CD4-positive, alpha-beta T cell (primary cell): ENCODE results near the gene PPM1F. TPM values are rescaled to one million over a fixed set of nuclear protein-coding genes. Genes with fewer than 3 reads are reported as not detected.

Source experiments
- ATAC-seq: fragments of 200-7000 bp; cut with Tn5 transposase; one replicate; pipeline ENCODE4 v1.10.0; 2022; ENCODE audit warnings: mild to moderate bottlenecking; ENCODE audit not compliant: poor library complexity
- CTCF ChIA-PET: fragments of 350-600 bp; sonication (Branson Sonifier 250); formaldehyde crosslinking; loops from one replicate; lab custom pipeline; 2021; ENCODE audit warnings: antibody characterized with exemption, inconsistent platforms; lab: Charles Lee
- POLR2A ChIA-PET: fragments of 350-600 bp; sonication (Branson Sonifier 250); formaldehyde crosslinking; loops from one replicate; lab custom pipeline; 2021; ENCODE audit warnings: antibody characterized with exemption, inconsistent platforms; lab: Charles Lee
- DNase-seq, 14 experiments: peaks; one replicate each; pipeline ENCODE4 v3.0.0-alpha.2; 2013 to 2020; ENCODE audit warnings: mixed read lengths in 2 of 14
- H3K27ac ChIP-seq, 2 donors: one replicate each; pipeline versions ENCODE4 v1.5.1 to v1.7.0; 2013; ENCODE audit warnings: low read length in 2 of 2, low read depth in 1 of 2, mild to moderate bottlenecking in 1 of 2
- H3K27me3 ChIP-seq, 2 experiments: 1 replicate in 1 of 2; 2 replicates in 1 of 2; pipeline versions ENCODE4 v1.6.1 to v1.7.0; 2013; ENCODE audit warnings: low read length in 2 of 2, control low read depth in 1 of 2, mild to moderate bottlenecking in 1 of 2, moderate library complexity in 1 of 2; ENCODE audit not compliant: insufficient read depth in 2 of 2, control insufficient read depth in 1 of 2
- H3K36me3 ChIP-seq: one replicate; pipeline ENCODE4 v1.6.1; 2013; ENCODE audit warnings: low read length, control low read depth; ENCODE audit not compliant: insufficient read depth
- H3K4me1 ChIP-seq: one replicate; pipeline ENCODE4 v1.6.1; 2013; ENCODE audit warnings: low read length, control low read depth; ENCODE audit not compliant: insufficient read depth
- H3K4me3 ChIP-seq: one replicate; pipeline ENCODE4 v1.5.1; 2013; ENCODE audit warnings: mild to moderate bottlenecking, low read length, moderate library complexity
- H3K9me3 ChIP-seq, 2 experiments: 1 replicate in 1 of 2; 2 replicates in 1 of 2; pipeline versions ENCODE4 v1.6.1 to v1.7.0; 2013; ENCODE audit warnings: low read length in 2 of 2, mild to moderate bottlenecking in 2 of 2, control low read depth in 1 of 2, moderate library complexity in 1 of 2; ENCODE audit not compliant: control insufficient read depth in 1 of 2, insufficient read depth in 1 of 2
- H3K27ac Mint-ChIP-seq: one replicate; pipeline ENCODE4 v1.8.0; 2020; ENCODE audit warnings: mixed read lengths
- H3K27me3 Mint-ChIP-seq: one replicate; pipeline ENCODE4 v1.8.0; 2021; ENCODE audit warnings: mixed read lengths
- H3K36me3 Mint-ChIP-seq: one replicate; pipeline ENCODE4 v1.8.0; 2021; ENCODE audit warnings: low read depth, mixed read lengths
- H3K4me1 Mint-ChIP-seq: one replicate; pipeline ENCODE4 v1.8.0; 2021; ENCODE audit warnings: low read depth, mixed read lengths
- H3K4me3 Mint-ChIP-seq: one replicate; pipeline ENCODE4 v1.8.0; 2020; ENCODE audit warnings: mild to moderate bottlenecking, mixed read lengths
- H3K9me3 Mint-ChIP-seq: one replicate; pipeline ENCODE4 v1.8.0; 2020; ENCODE audit warnings: mixed read lengths
- CTCF ChIP-seq: fragments of 200-600 bp; IDR thresholded peaks from one replicate; pipeline ENCODE4 v1.8.0; 2022; ENCODE audit warnings: antibody characterized with exemption, mild to moderate bottlenecking
- intact Hi-C, 2 experiments: fragments of 100-400 bp; cut with DNase I in 1 of 2; cut with micrococcal nuclease in 1 of 2; formaldehyde crosslinking; loops; one replicate each; pipeline versions ENCODE4 v1.15.1 to v1.9.0; 2023 to 2025; cut with DNase I, micrococcal nuclease
- total RNA-seq, 174 experiments: library from RNA in 2 of 174; stranded (reverse) in 2 of 174; gene quantifications; one replicate each; pipeline ENCODE4 v1.2.3 and lab custom pipeline; 2021 to 2026

The PPM1F gene
- total RNA-seq, 2 experiments from 2014 or later = 18.0 to 18.3 TPM

GRCh38 chr22:21963790-21964211, 11.2 kb upstream of the PPM1F start:
- no peak for ATAC-seq
- intact Hi-C loops = no loop called here
- no peak overlapping the region for H3K27ac ChIP-seq
- no peaks in the 10 kb centered on the region for H3K27me3 ChIP-seq
- POLR2A ChIA-PET = no interaction called here
- no peak for DNase-seq
- no peaks in the 10 kb centered on the region for H3K27me3 Mint-ChIP-seq
- H3K4me1 ChIP-seq = no peaks in the 10 kb centered on the region
- H3K9me3 ChIP-seq = no peaks in the 10 kb centered on the region
- no peak overlapping the region for H3K4me3 ChIP-seq
- no peak overlapping the region for H3K27ac Mint-ChIP-seq
- H3K4me3 Mint-ChIP-seq = no peak overlapping the region
- peaks cover 73% of the 10 kb centered on the region for H3K36me3 ChIP-seq
- TF ChIP-seq CTCF = no peak
- H3K36me3 Mint-ChIP-seq = peaks cover 69% of the 10 kb centered on the region
- no peaks in the 10 kb centered on the region for H3K9me3 Mint-ChIP-seq
- no peaks in the 10 kb centered on the region for H3K4me1 Mint-ChIP-seq
- CTCF ChIA-PET = no interaction called here

- intact Hi-C loops = no loop called here
- Mint-ChIP-seq H3K9me3 (no peaks in the 10 kb centered on the region), H3K4me1 (no peaks in the 10 kb centered on the region), H3K36me3 (peaks cover 67% of the 10 kb centered on the region), H3K27me3 (no peaks in the 10 kb centered on the region), H3K4me3 (no peak overlapping the region), H3K27ac (no peak overlapping the region)
- H3K36me3 ChIP-seq = peaks cover 73% of the 10 kb centered on the region
- no peak for DNase-seq
- ATAC-seq = no peak
- H3K4me1 ChIP-seq = no peaks in the 10 kb centered on the region
- CTCF ChIA-PET = no interaction called here
- no peak overlapping the region for H3K27ac ChIP-seq
- no peak overlapping the region for H3K4me3 ChIP-seq
- no peaks in the 10 kb centered on the region for H3K9me3 ChIP-seq
- TF ChIP-seq CTCF = no peak
- H3K27me3 ChIP-seq = no peaks in the 10 kb centered on the region
- POLR2A ChIA-PET = no interaction called here
Measured at GRCh38 chr22:21963286-21963685, 10.6 kb upstream of the PPM1F start.

DNA sequence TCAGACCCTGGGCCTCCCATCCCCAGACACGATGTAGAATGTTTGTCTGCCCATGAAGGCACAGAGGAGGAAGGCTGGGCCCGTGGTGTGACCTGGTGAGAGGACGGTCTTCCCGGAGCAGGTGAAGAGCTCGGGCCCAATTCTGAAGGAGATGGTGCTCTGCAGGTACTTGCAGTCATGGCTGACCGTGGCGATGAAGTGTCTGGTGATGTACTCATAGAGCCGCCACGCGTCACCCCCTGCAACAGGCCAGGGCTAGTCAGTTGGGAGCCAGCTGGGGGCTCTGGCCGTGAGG, 10.0 kb upstream of the PPM1F start:
- no peak for DNase-seq
- H3K9me3 Mint-ChIP-seq = no peaks in the 10 kb centered on the region
- no peak for TF ChIP-seq CTCF
- Histone ChIP-seq H3K4me1 (no peaks in the 10 kb centered on the region), H3K27ac (no peak overlapping the region), H3K27me3 (no peaks in the 10 kb centered on the region), H3K9me3 (no peaks in the 10 kb centered on the region), H3K36me3 (peaks cover 68% of the 10 kb centered on the region), H3K4me3 (no peak overlapping the region)
- no peak for ATAC-seq
- H3K4me3 Mint-ChIP-seq = no peak overlapping the region
- POLR2A ChIA-PET = no interaction called here
- H3K27ac Mint-ChIP-seq = no peak overlapping the region
- intact Hi-C loops = no loop called here
- H3K36me3 Mint-ChIP-seq = peaks cover 63% of the 10 kb centered on the region
- no peaks in the 10 kb centered on the region for H3K27me3 Mint-ChIP-seq
- CTCF ChIA-PET = no interaction called here
- no peaks in the 10 kb centered on the region for H3K4me1 Mint-ChIP-seq
